Activated CD4-positive, alpha-beta T cell treated with anti-CD3 and anti-CD28 coated beads, Interleukin-2, amount 10 ng/mL, durations not matched to agents 24 days and 14 days (primary cell): ENCODE measurements around the gene NRF1. TPM values are rescaled to one million over a fixed set of nuclear protein-coding genes. Genes with fewer than 3 reads are reported as not detected.
A peak's percentile ranks its signal among the peaks of the same experiment; 100 is the strongest.

ENCODE experiments used
- DNase-seq: peaks from one replicate; pipeline ENCODE4 v3.0.0; 2022
- H3K27ac Mint-ChIP-seq: one replicate; pipeline ENCODE4 v1.8.0; 2022; ENCODE audit warnings: mild to moderate bottlenecking, mixed read lengths
- H3K27me3 Mint-ChIP-seq: one replicate; pipeline ENCODE4 v1.8.0; 2022; ENCODE audit warnings: mixed read lengths
- H3K36me3 Mint-ChIP-seq: one replicate; pipeline ENCODE4 v1.8.0; 2022; ENCODE audit warnings: low read depth, mild to moderate bottlenecking, mixed read lengths
- H3K4me1 Mint-ChIP-seq: one replicate; pipeline ENCODE4 v1.8.0; 2021; ENCODE audit warnings: mixed read lengths
- H3K4me3 Mint-ChIP-seq: one replicate; pipeline ENCODE4 v1.8.0; 2022; ENCODE audit warnings: mild to moderate bottlenecking, moderate library complexity, mixed read lengths
- H3K9me3 Mint-ChIP-seq: one replicate; pipeline ENCODE4 v1.8.0; 2021; ENCODE audit warnings: mixed read lengths
- intact Hi-C: fragments of 100-400 bp; cut with micrococcal nuclease; formaldehyde crosslinking; loops from one replicate; pipeline ENCODE4 v1.15.1; 2023
- total RNA-seq: library from RNA; stranded (reverse); gene quantifications from 2 replicates; pipeline ENCODE4 v1.2.3, GENCODE V29; 2022

NRF1 gene
- total RNA-seq, 1 donor from 2014 or later = 22.3 TPM

DNA sequence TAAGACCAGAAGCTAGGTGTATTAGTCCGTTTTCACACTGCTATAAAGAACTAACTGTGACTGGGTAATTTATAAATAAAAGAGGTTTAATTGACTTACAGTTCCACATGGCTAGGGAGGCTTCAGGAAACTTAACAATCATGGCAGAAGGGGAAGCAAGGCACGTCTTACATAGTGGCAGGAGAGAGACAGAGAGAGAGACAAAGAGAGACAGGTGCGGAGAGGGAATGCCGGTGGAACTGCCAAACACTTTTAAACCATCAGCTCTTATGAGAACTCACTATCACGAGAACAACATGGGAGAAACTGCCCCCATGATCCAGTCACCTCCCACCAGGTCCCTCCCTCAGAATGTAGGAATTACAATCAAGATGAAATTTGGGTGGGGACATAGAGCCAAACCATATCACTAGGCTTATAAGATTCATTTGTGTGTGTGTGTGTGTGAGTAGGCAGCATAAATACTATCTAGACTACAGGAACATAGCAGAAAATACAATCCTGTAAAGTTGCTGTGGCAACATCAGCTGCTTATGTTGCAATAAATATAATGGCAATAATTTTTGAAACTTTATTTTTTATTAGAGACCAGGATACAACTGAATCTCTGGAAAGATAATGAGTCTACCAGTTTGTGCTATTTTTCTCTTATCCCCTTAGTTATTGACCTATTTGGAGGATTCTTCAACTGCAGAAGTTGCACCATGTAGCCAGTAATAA is 77.1 kb downstream of the NRF1 start:
- H3K27me3 Mint-ChIP-seq = no peaks in the 10 kb centered on the region
- H3K9me3 Mint-ChIP-seq = no peaks in the 10 kb centered on the region
- peaks cover under 1% of the 10 kb centered on the region for H3K4me1 Mint-ChIP-seq
- H3K27ac Mint-ChIP-seq = no peak overlapping the region
- no peak overlapping the region for H3K4me3 Mint-ChIP-seq
- DNase-seq = no peak
- H3K36me3 Mint-ChIP-seq = peaks cover 23% of the 10 kb centered on the region
- intact Hi-C loops = no loop called here

DNA sequence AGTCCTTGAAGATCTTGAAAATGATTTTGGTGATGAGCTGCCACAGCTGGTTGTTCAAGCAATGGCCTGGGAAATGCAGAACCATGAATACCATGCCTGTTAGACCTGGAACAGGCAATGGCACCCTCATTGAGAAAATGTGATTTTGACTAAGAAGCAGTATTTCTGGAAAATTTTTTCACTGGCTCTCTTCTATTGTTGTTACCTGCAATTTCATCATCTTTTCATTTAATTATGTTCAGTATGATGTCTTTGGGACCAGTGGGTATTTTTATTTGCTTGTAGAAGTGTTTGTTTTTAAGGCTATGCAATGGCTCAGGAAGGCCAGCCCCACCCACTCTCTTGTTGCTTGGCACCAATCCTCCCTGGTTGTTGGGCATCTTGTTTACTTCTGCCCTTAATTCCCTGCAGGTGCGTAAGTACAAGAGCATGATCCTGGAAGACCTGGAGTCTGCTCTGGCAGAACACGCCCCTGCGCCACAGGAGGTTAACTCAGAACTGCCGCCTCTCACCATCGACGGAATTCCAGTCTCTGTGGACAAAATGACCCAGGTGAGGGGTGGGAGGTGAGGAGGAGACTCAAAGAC is 78.6 kb downstream of the NRF1 start:
- no peaks in the 10 kb centered on the region for H3K9me3 Mint-ChIP-seq
- DNase-seq = no peak
- no peak overlapping the region for H3K4me3 Mint-ChIP-seq
- H3K36me3 Mint-ChIP-seq = peaks cover 28% of the 10 kb centered on the region
- peaks cover 2% of the 10 kb centered on the region for H3K4me1 Mint-ChIP-seq
- intact Hi-C loops = no loop called here
- H3K27ac Mint-ChIP-seq = no peak overlapping the region
- H3K27me3 Mint-ChIP-seq = no peaks in the 10 kb centered on the region

DNA sequence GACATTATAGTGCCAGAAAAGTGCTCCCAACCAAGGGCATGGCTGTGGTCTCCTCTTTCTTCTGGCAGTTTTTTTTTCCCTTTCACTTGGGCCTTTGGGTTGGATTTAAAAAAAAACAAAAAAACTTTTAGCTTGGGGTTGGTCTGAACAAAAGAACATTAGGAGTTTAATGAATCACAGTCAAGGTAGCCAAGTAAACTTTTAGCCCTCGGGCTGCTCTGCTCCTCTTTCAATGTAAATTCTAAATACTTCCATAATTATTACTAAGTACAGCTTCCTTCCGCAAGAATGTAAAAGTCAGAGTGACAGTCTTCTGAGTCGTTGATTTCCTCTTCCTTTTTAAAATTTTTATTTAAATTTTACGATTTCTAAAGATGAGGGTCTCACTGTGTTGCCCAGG is 79.2 kb downstream of the NRF1 start:
- no peak for DNase-seq
- no peak overlapping the region for H3K4me3 Mint-ChIP-seq
- peaks cover 27% of the 10 kb centered on the region for H3K36me3 Mint-ChIP-seq
- intact Hi-C loops = no loop called here
- no peaks in the 10 kb centered on the region for H3K27me3 Mint-ChIP-seq
- no peaks in the 10 kb centered on the region for H3K9me3 Mint-ChIP-seq
- no peak overlapping the region for H3K27ac Mint-ChIP-seq
- H3K4me1 Mint-ChIP-seq = peaks cover 2% of the 10 kb centered on the region

DNA sequence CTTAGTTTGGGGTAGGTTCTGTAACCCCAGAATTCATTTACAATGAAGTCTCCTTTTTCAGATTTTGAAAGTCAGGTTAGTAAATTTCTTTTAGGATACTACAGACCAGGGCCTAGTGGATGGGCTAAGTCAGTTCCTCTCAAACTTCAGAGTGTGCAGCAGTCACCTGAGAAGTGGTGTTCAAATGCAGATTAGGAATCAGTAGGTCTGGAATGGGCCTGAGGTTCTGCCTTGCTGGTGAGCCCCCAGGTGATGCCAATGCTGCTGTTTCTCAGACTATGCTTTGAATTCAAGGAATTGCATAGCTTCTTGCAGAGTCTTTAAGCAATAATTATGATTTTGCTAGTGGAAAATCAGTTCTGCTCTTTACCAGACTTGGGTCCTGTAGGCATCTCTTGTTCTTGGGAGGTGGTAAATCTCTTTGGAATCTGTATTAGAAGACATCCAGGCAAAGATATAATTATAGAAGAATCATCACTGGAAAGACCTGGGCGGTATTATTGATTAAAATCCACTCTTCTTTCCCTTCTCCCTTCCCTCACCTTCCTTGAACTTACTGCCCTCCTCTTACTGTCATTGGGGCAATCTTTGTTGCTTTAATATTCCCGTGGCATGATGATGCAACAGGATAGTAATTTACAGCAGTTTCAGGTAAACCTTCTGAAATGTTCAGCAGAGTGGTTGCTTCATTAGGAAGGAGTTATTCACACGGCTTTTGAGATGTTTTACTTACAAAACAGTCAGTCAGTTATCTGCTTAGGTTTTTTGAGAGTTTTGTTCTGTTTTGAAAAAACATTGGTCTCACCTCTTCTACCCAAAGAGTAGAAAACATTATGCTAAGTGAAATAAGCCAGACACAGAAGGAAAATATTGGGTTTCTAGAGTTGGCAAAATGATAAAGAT is 87.2 kb downstream of the NRF1 start:
- H3K27me3 Mint-ChIP-seq = no peaks in the 10 kb centered on the region
- no peak for DNase-seq
- peaks cover under 1% of the 10 kb centered on the region for H3K4me1 Mint-ChIP-seq
- H3K36me3 Mint-ChIP-seq = peaks cover 14% of the 10 kb centered on the region
- no peak overlapping the region for H3K27ac Mint-ChIP-seq
- intact Hi-C loops = no loop called here
- H3K4me3 Mint-ChIP-seq = no peak overlapping the region
- H3K9me3 Mint-ChIP-seq = no peaks in the 10 kb centered on the region

DNA sequence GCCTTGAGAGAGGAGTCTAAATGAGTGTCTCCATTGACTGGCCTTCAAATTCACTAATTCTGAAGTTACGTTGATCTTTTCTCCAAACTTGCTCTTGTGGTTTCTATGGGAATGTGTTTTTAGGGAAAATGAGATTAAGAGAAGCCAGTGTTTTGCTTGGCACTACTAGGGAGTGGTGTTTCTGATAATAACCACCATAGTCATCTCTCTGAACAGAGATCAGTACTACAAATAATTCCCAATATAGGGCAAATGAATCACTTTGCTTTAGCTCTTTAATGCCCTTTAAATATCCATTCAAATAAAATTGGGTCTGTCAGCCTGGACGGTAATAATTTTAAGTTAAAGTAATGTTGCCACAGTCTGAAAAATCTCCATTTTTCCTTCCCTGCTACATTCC is 90.8 kb downstream of the NRF1 start:
- Mint-ChIP-seq H3K4me3 (no peak overlapping the region), H3K27me3 (no peaks in the 10 kb centered on the region), H3K9me3 (no peaks in the 10 kb centered on the region), H3K36me3 (peaks cover 15% of the 10 kb centered on the region), H3K4me1 (peaks cover 7% of the 10 kb centered on the region), H3K27ac (no peak overlapping the region)
- DNase-seq = no peak
- intact Hi-C loops = no loop called here

DNA sequence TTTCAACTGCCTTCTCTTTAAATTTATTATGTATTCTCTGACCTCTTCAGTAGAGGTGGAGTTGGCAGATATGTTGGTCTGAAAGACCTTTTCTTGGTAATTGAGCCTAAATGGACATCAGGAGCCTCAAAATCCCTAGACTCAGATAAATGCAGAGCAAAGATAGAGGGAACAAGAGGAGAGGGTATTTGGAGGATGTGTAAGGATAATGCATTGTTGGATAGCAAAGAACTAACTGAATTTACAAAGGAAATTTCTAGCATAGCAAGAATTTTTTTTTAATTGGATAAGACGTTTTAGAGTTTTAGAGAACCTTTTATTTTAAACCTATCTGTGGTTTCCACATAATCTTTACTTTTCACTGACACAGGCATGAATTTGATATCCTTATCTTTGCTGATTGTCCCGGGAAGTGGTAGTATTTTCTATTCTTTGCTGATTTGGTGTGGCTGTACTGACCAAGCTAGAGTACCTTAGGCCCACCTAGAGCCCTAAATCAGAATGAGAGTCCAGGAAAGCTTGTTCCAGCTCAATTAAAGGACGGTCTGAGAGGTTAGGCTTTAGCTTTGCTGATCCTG is 91.3 kb downstream of the NRF1 start:
- Mint-ChIP-seq H3K36me3 (peaks cover 15% of the 10 kb centered on the region), H3K9me3 (no peaks in the 10 kb centered on the region), H3K4me1 (peaks cover 10% of the 10 kb centered on the region), H3K27ac (no peak overlapping the region), H3K27me3 (no peaks in the 10 kb centered on the region), H3K4me3 (no peak overlapping the region)
- intact Hi-C loops = no loop called here
- DNase-seq = no peak

DNA sequence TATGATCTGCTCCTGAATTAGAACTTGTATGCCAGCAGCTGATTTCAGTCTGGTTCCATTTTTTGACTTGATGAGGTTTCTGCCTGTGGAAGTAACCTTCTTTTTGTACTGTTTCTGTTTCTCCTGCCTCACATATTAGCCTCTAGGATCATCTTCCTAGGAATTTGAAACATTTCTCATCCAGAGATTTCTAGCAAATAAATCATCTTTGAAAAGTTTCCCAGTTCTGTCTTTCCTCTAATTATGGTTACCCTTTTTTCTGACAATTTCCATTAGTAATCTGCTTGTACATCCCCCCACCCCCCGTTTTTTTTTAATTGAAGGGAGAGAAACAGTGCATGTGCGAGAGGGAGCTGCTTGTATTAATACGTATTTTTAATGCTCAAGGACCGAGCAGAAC is 92.2 kb downstream of the NRF1 start:
- Mint-ChIP-seq H3K27me3 (no peaks in the 10 kb centered on the region), H3K4me1 (peaks cover 17% of the 10 kb centered on the region), H3K4me3 (no peak overlapping the region), H3K9me3 (no peaks in the 10 kb centered on the region), H3K27ac (no peak overlapping the region), H3K36me3 (peaks cover 17% of the 10 kb centered on the region)
- intact Hi-C loops = no loop called here
- DNase-seq = no peak

DNA sequence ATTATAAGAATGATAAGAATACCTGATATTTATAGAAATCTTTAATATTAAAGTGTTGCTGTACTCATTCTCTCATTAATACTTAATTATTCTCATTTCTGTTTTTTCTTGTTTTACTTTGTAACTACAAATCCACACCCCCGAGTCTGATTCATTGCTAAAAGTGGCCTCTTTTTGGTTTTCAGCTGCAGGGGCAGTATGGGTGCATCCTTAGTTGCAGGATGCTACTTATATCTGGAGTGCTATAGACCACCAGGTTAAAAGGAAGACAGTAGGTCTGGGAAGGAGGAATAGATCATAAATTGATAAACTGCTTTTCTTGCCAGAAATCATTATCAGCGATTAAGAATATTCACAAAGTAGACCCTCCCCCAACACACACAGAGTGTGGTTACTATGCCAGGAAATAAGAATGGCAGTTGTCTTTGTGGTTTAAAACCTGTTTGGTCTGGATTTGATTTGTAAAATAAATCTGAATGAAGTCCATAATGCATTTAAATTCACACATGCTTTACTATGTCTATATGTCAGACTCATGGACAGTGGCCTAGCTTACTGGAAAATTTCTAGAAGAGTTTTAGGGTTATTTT is 96.5 kb downstream of the NRF1 start:
- intact Hi-C loops = no loop called here
- Mint-ChIP-seq H3K27ac (no peak overlapping the region), H3K4me3 (no peak overlapping the region), H3K36me3 (peaks cover 43% of the 10 kb centered on the region), H3K4me1 (peaks cover 17% of the 10 kb centered on the region), H3K9me3 (no peaks in the 10 kb centered on the region), H3K27me3 (no peaks in the 10 kb centered on the region)
- no peak for DNase-seq

DNA sequence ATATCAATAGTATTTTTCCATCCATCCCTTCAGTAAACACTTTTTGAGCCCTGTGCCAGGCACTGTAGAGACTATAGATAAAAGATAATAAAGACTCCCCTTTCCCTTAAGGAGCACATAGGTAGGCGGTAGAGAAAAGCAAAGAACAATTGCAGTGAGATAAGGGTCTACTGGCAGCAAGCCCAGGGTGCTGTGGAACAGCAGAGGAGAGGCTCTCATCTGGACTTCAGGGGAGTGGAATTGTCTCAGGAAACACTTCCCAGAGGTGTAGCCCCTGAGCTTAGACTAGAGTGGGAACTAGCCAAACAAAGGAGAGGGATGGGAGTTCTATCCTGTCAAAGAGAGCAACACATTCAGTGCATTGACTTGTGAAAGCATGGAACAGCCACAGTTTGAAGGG is 102.0 kb downstream of the NRF1 start:
- H3K36me3 Mint-ChIP-seq = peaks cover 53% of the 10 kb centered on the region
- H3K4me1 Mint-ChIP-seq = peaks cover under 1% of the 10 kb centered on the region
- DNase-seq = no peak
- H3K9me3 Mint-ChIP-seq = no peaks in the 10 kb centered on the region
- H3K4me3 Mint-ChIP-seq = no peak overlapping the region
- intact Hi-C loops = no loop called here
- no peak overlapping the region for H3K27ac Mint-ChIP-seq
- no peaks in the 10 kb centered on the region for H3K27me3 Mint-ChIP-seq

DNA sequence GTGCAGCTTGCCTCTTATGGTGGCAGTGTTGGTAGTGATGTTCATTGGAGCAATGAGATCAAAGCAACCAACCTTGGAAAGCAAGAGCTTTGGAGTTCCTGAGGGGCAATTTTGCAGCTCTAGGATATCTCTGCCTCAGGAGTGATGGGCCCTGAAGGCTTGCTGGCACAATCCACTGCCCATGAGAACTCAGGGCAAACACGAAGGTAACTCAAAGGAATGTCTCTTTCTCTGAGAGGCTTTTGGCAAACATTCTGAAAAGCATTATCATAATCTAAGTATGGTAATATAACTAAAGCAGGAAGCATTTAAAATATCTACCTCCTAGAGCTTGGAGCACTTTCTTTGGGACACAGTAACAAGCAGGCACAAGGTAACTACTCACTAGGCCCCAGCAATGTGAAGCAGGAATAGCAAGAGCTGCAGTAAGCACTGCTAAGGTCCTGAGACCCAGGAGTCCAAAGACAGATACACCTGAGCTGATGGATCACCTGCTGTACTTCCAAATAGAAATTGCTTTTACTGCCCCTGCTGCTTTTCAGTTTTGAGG is 103.1 kb downstream of the NRF1 start:
- H3K27me3 Mint-ChIP-seq = no peaks in the 10 kb centered on the region
- H3K9me3 Mint-ChIP-seq = no peaks in the 10 kb centered on the region
- no peak overlapping the region for H3K27ac Mint-ChIP-seq
- intact Hi-C loops = no loop called here
- peaks cover 51% of the 10 kb centered on the region for H3K36me3 Mint-ChIP-seq
- peaks cover 2% of the 10 kb centered on the region for H3K4me1 Mint-ChIP-seq
- DNase-seq = no peak
- no peak overlapping the region for H3K4me3 Mint-ChIP-seq

DNA sequence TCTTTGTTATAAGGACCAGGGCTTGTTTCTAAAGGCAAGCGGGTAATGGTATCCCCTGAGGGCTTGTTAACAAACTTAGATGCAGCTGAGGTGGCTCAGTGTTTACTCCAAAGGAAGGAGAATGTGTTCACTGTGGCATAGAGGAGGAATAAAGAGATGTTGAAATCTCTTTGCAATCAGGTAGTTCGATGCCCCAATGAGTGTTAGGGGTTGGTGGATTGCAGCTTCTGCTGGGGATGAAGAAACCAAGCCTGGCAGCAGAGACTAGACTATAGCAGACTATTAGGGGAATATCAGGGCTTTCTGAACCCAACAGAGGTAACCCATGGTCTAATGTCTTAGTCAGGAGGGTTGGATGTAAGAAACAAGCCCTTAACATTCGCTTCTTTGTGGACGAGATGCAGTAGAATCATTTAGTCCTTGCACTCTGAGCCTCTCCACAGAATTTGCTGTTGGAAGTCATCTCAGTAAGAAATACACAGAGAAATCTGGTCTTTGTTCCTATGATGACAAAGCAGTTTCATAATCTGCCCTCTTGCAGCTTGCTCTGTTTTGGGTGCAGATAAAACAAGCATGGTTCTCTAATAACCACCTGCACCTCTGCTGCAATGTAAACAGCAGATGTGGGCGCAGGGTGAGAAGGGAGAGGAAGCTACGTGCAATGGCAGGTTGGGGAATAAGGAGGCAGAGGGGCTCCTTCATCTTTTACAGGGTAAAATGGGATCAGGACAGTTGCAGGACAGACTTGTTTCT is 108.6 kb downstream of the NRF1 start:
- no peaks in the 10 kb centered on the region for H3K9me3 Mint-ChIP-seq
- peaks cover 44% of the 10 kb centered on the region for H3K36me3 Mint-ChIP-seq
- H3K27me3 Mint-ChIP-seq = no peaks in the 10 kb centered on the region
- no peak overlapping the region for H3K4me3 Mint-ChIP-seq
- H3K27ac Mint-ChIP-seq = peak overlapping the region; percentile 17
- DNase-seq = no peak
- intact Hi-C loops = no loop called here
- peaks cover 4% of the 10 kb centered on the region for H3K4me1 Mint-ChIP-seq

DNA sequence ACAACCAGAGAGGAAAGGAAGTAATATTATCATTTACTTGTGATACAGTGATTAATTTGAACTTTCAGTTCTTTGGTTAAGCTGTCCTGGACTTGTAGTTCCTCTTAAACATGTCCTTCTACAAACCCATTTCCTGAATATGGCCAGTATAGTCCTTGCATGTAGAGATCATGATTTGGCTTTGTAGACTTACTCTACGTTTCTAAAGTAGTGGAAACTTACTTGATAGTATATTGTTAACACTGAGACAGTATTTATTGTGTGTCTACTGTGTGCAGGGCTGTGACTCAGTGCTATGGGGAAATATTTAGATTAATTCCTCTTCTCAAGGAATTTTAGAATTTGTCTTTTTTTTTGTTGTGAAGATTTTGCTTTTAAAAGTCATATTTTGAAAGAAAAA is 109.5 kb downstream of the NRF1 start:
- intact Hi-C loops = no loop called here
- Mint-ChIP-seq H3K4me1 (peaks cover 4% of the 10 kb centered on the region), H3K9me3 (no peaks in the 10 kb centered on the region), H3K27ac (no peak overlapping the region), H3K27me3 (no peaks in the 10 kb centered on the region), H3K36me3 (peaks cover 44% of the 10 kb centered on the region), H3K4me3 (no peak overlapping the region)
- DNase-seq = no peak

DNA sequence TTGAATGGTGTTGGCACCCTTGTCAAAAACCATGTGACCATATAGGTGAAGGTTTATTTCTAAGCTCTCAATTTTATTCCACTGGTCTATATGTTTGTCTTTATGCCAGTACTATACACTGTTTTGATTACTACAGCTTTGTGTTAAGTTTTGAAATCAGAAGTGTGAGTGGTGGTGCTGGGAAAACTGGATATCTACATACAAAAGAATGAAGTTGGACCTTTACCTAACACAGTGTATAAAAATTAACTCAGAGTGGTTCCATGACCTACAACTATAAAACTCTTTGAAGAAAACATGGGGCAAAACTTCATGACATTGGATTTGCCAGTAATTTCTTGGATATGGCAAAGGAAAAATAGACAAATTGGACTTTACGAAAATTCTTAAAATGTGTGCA is 112.2 kb downstream of the NRF1 start:
- H3K36me3 Mint-ChIP-seq = peaks cover 37% of the 10 kb centered on the region
- H3K27ac Mint-ChIP-seq = no peak overlapping the region
- H3K4me1 Mint-ChIP-seq = peaks cover 4% of the 10 kb centered on the region
- H3K4me3 Mint-ChIP-seq = no peak overlapping the region
- intact Hi-C loops = no loop called here
- no peak for DNase-seq
- no peaks in the 10 kb centered on the region for H3K27me3 Mint-ChIP-seq
- H3K9me3 Mint-ChIP-seq = no peaks in the 10 kb centered on the region
